Measurements from ENCODE around the gene TMC1.

Gene TMC1

GRCh38 chr9:72874344-72874743 is 352.9 kb downstream of the TMC1 start:
- DNase-seq: no peak

- DNase-seq: no peak
Observed at GRCh38 chr9:72875221-72875620, 353.8 kb downstream of the TMC1 start.

- DNase-seq: no peak
Observed at GRCh38 chr9:72880821-72881220, 359.4 kb downstream of the TMC1 start.

GRCh38 chr9:72882117-72882775 is 360.8 kb downstream of the TMC1 start:
- no peak for DNase-seq

- no peak for DNase-seq
Observed at GRCh38 chr9:72883875-72884274, 362.5 kb downstream of the TMC1 start.

GRCh38 chr9:72884508-72884907 is 363.1 kb downstream of the TMC1 start:
- no peak for DNase-seq

Measured in fibroblast of skin of scalp (primary cell).